Muscle layer of colon (tissue), 2 donors: Measurements from ENCODE around the gene PPP1CC.

Experiments
- H3K27ac ChIP-seq: one replicate; pipeline ENCODE4 v1.7.0; 2013; ENCODE audit warnings: low read depth, mild to moderate bottlenecking, low read length, moderate library complexity
- H3K27me3 ChIP-seq, 2 donors: one replicate each; pipeline ENCODE4 v1.7.0; 2013; ENCODE audit warnings: low read length in 2 of 2, mild to moderate bottlenecking in 2 of 2; ENCODE audit not compliant: insufficient read depth in 2 of 2, control insufficient read depth in 1 of 2
- H3K36me3 ChIP-seq: one replicate; pipeline ENCODE4 v1.7.0; 2013; ENCODE audit warnings: mild to moderate bottlenecking, low read length; ENCODE audit not compliant: insufficient read depth
- H3K4me1 ChIP-seq: one replicate; pipeline ENCODE4 v1.7.0; 2013; ENCODE audit warnings: mild to moderate bottlenecking, low read length; ENCODE audit not compliant: insufficient read depth
- H3K4me3 ChIP-seq, 2 donors: one replicate each; pipeline ENCODE4 v1.7.0; 2013; ENCODE audit warnings: low read length in 2 of 2, low read depth in 1 of 2, mild to moderate bottlenecking in 1 of 2, moderate library complexity in 1 of 2
- H3K9ac ChIP-seq: one replicate; pipeline ENCODE4 v1.7.0; 2013; ENCODE audit warnings: low read length
- H3K9me3 ChIP-seq: one replicate; pipeline ENCODE4 v1.7.0; 2013; ENCODE audit warnings: mild to moderate bottlenecking, low read length
- donor health status: abdominal sarcoma.
- donor health status: Adenocarcinoma of cecum.

The PPP1CC gene

GRCh38 chr12:110742718-110743570 lies at the start of gene PPP1CC:
Gene PPP1CC (minus strand): TSS chr12:110742891. CDS start chr12:110742707, 184 bp downstream.
- Histone ChIP-seq H3K27me3 (no peaks in the 10 kb centered on the region), H3K9ac (peak within 1 kb of the TSS; percentile 53), H3K27ac (peak within 1 kb of the TSS; percentile 82), H3K4me3 (peak within 1 kb of the TSS; percentile 73 to 91), H3K4me1 (peaks cover 31% of the 10 kb centered on the region), H3K9me3 (no peaks in the 10 kb centered on the region), H3K36me3 (no peaks in the 10 kb centered on the region)

GRCh38 chr12:110791589-110791988 lies 48.9 kb upstream of the PPP1CC start:
- no peak overlapping the region for H3K4me3 ChIP-seq
- H3K4me1 ChIP-seq = no peaks in the 10 kb centered on the region
- no peak overlapping the region for H3K9ac ChIP-seq
- no peaks in the 10 kb centered on the region for H3K9me3 ChIP-seq
- H3K36me3 ChIP-seq = no peaks in the 10 kb centered on the region
- H3K27ac ChIP-seq = no peak overlapping the region
- H3K27me3 ChIP-seq = no peaks in the 10 kb centered on the region

GRCh38 chr12:110790301-110790700 lies 47.6 kb upstream of the PPP1CC start:
- Histone ChIP-seq H3K36me3 (no peaks in the 10 kb centered on the region), H3K27ac (no peak overlapping the region), H3K9ac (no peak overlapping the region), H3K27me3 (no peaks in the 10 kb centered on the region), H3K4me1 (no peaks in the 10 kb centered on the region), H3K9me3 (no peaks in the 10 kb centered on the region), H3K4me3 (no peak overlapping the region)

- Histone ChIP-seq H3K36me3 (no peaks in the 10 kb centered on the region), H3K9ac (no peak overlapping the region), H3K9me3 (no peaks in the 10 kb centered on the region), H3K4me3 (no peak overlapping the region), H3K4me1 (no peaks in the 10 kb centered on the region), H3K27ac (no peak overlapping the region), H3K27me3 (no peaks in the 10 kb centered on the region)
Observed at GRCh38 chr12:110786012-110786411, 43.3 kb upstream of the PPP1CC start.

GRCh38 chr12:110785240-110785639 lies 42.5 kb upstream of the PPP1CC start:
- Histone ChIP-seq H3K27me3 (no peaks in the 10 kb centered on the region), H3K36me3 (no peaks in the 10 kb centered on the region), H3K9me3 (no peaks in the 10 kb centered on the region), H3K9ac (no peak overlapping the region), H3K4me1 (no peaks in the 10 kb centered on the region), H3K27ac (no peak overlapping the region), H3K4me3 (no peak overlapping the region)

- Histone ChIP-seq H3K4me1 (no peaks in the 10 kb centered on the region), H3K27ac (no peak overlapping the region), H3K27me3 (no peaks in the 10 kb centered on the region), H3K4me3 (no peak overlapping the region), H3K36me3 (no peaks in the 10 kb centered on the region), H3K9me3 (no peaks in the 10 kb centered on the region), H3K9ac (no peak overlapping the region)
Observed at GRCh38 chr12:110782922-110783321, 40.2 kb upstream of the PPP1CC start.

GRCh38 chr12:110782094-110782493 lies 39.4 kb upstream of the PPP1CC start:
- H3K9me3 ChIP-seq = no peaks in the 10 kb centered on the region
- no peak overlapping the region for H3K27ac ChIP-seq
- no peak overlapping the region for H3K9ac ChIP-seq
- H3K4me1 ChIP-seq = no peaks in the 10 kb centered on the region
- no peaks in the 10 kb centered on the region for H3K27me3 ChIP-seq
- H3K36me3 ChIP-seq = no peaks in the 10 kb centered on the region
- no peak overlapping the region for H3K4me3 ChIP-seq

GRCh38 chr12:110780448-110780847 lies 37.8 kb upstream of the PPP1CC start:
- H3K36me3 ChIP-seq = no peaks in the 10 kb centered on the region
- H3K4me3 ChIP-seq = no peak overlapping the region
- H3K9ac ChIP-seq = no peak overlapping the region
- no peaks in the 10 kb centered on the region for H3K4me1 ChIP-seq
- H3K27me3 ChIP-seq = no peaks in the 10 kb centered on the region
- no peaks in the 10 kb centered on the region for H3K9me3 ChIP-seq
- no peak overlapping the region for H3K27ac ChIP-seq

- H3K36me3 ChIP-seq = no peaks in the 10 kb centered on the region
- no peaks in the 10 kb centered on the region for H3K27me3 ChIP-seq
- H3K4me1 ChIP-seq = no peaks in the 10 kb centered on the region
- no peak overlapping the region for H3K4me3 ChIP-seq
- H3K27ac ChIP-seq = no peak overlapping the region
- no peaks in the 10 kb centered on the region for H3K9me3 ChIP-seq
- H3K9ac ChIP-seq = no peak overlapping the region
Observed at GRCh38 chr12:110778833-110779577, 36.3 kb upstream of the PPP1CC start.

- no peak overlapping the region for H3K9ac ChIP-seq
- no peaks in the 10 kb centered on the region for H3K27me3 ChIP-seq
- H3K4me3 ChIP-seq = no peak overlapping the region
- H3K27ac ChIP-seq = no peak overlapping the region
- no peaks in the 10 kb centered on the region for H3K36me3 ChIP-seq
- no peaks in the 10 kb centered on the region for H3K9me3 ChIP-seq
- no peaks in the 10 kb centered on the region for H3K4me1 ChIP-seq
Observed at GRCh38 chr12:110776410-110776809, 33.7 kb upstream of the PPP1CC start.

- Histone ChIP-seq H3K4me3 (no peak overlapping the region), H3K27ac (no peak overlapping the region), H3K4me1 (no peaks in the 10 kb centered on the region), H3K36me3 (no peaks in the 10 kb centered on the region), H3K27me3 (no peaks in the 10 kb centered on the region), H3K9ac (no peak overlapping the region), H3K9me3 (no peaks in the 10 kb centered on the region)
Observed at GRCh38 chr12:110775997-110776396, 33.3 kb upstream of the PPP1CC start.
